Neural progenitor cell (in vitro differentiated cells): ENCODE data around the gene SH2D1B. TPM values are rescaled to one million over a fixed set of nuclear protein-coding genes. Genes with fewer than 3 reads are reported as not detected.
"Not testable (repeated sequence)": the region's sequence is repeated elsewhere in the genome, so short reads cannot be mapped to it uniquely, and the experiment has no call there.

Source experiments
- DNase-seq: peaks from one replicate; pipeline ENCODE4 v3.0.0-alpha.2; 2016; ENCODE audit warnings: low spot score
- H2AFZ ChIP-seq: fragments of 200-600 bp; sonication (generic); replicated peaks from 2 replicates; pipeline ENCODE4 v1.6.1; 2016; ENCODE audit warnings: antibody characterized with exemption
- H3F3A ChIP-seq: fragments of 200-600 bp; sonication (generic); 2 replicates; pipeline ENCODE4 v1.6.1; 2016; ENCODE audit warnings: antibody characterized with exemption, low read depth
- H3K27ac ChIP-seq: fragments of 200-600 bp; sonication (generic); 2 replicates; pipeline ENCODE4 v1.5.1; 2016; ENCODE audit warnings: mild to moderate bottlenecking
- H3K27me3 ChIP-seq: fragments of 200-600 bp; sonication (generic); 2 replicates; pipeline ENCODE4 v1.6.1; 2016; ENCODE audit warnings: mild to moderate bottlenecking, moderate library complexity
- H3K36me3 ChIP-seq: fragments of 200-600 bp; sonication (generic); 2 replicates; pipeline ENCODE4 v1.5.1; 2016
- H3K4me1 ChIP-seq: fragments of 200-600 bp; sonication (generic); 2 replicates; pipeline ENCODE4 v1.6.1; 2016; ENCODE audit warnings: mixed run types
- H3K4me2 ChIP-seq: fragments of 200-600 bp; sonication (generic); 2 replicates; pipeline ENCODE4 v1.6.1; 2016
- H3K4me3 ChIP-seq: fragments of 200-600 bp; sonication (generic); 2 replicates; pipeline ENCODE4 v1.5.1; 2016
- H3K79me2 ChIP-seq: fragments of 200-600 bp; sonication (generic); 2 replicates; pipeline ENCODE4 v1.6.1; 2016; ENCODE audit warnings: low read depth
- H3K9ac ChIP-seq: fragments of 200-600 bp; sonication (generic); 2 replicates; pipeline ENCODE4 v1.6.1; 2016
- H3K9me3 ChIP-seq: fragments of 200-600 bp; sonication (generic); 2 replicates; pipeline ENCODE4 v1.5.1; 2016; ENCODE audit warnings: low read depth
- H4K20me1 ChIP-seq: fragments of 200-600 bp; sonication (generic); 2 replicates; pipeline ENCODE4 v1.6.1; 2016; ENCODE audit warnings: low read depth
- H3K27ac Mint-ChIP-seq: 3 replicates; pipeline ENCODE4 v1.8.0; 2021; ENCODE audit warnings: mixed read lengths
- H3K27me3 Mint-ChIP-seq: 2 replicates; pipeline ENCODE4 v1.8.0; 2022; ENCODE audit warnings: low read depth, mild to moderate bottlenecking, inconsistent platforms, moderate library complexity, mixed read lengths; ENCODE audit not compliant: insufficient read depth
- H3K36me3 Mint-ChIP-seq: 3 replicates; pipeline ENCODE4 v1.8.0; 2021; ENCODE audit warnings: mixed read lengths
- H3K4me1 Mint-ChIP-seq: 3 replicates; pipeline ENCODE4 v1.8.0; 2021; ENCODE audit warnings: mixed read lengths
- H3K4me3 Mint-ChIP-seq: 3 replicates; pipeline ENCODE4 v1.8.0; 2021; ENCODE audit warnings: mild to moderate bottlenecking, moderate library complexity, mixed read lengths
- H3K9me3 Mint-ChIP-seq: 3 replicates; pipeline ENCODE4 v1.8.0; 2020; ENCODE audit warnings: mixed read lengths
- EZH2 ChIP-seq: fragments of 200-600 bp; sonication (generic); IDR thresholded peaks from 2 replicates; pipeline ENCODE4 v1.6.1; 2017; ENCODE audit warnings: antibody characterized with exemption, mild to moderate bottlenecking, moderate library complexity
- EZH2phosphoT487 ChIP-seq: fragments of 200-600 bp; sonication (generic); IDR thresholded peaks from 2 replicates; pipeline ENCODE4 v1.6.1; 2017; ENCODE audit warnings: antibody characterized with exemption
- total RNA-seq: library from RNA; depleted of rRNA; stranded (reverse); fragments of >200 nt; gene quantifications from 2 replicates; pipeline ENCODE4 v1.2.3, GENCODE V29; 2015; ENCODE audit warnings: low replicate concordance
- TF ChIP-seq, protein P1 (sequence below): fragments of 200-600 bp; sonication (generic); IDR thresholded peaks from 2 replicates; pipeline ENCODE4 v1.5.1; 2017; ENCODE audit warnings: antibody characterized with exemption, mild to moderate bottlenecking

The SH2D1B gene
- total RNA-seq, 1 donor from 2014 or later, result not detected

DNA sequence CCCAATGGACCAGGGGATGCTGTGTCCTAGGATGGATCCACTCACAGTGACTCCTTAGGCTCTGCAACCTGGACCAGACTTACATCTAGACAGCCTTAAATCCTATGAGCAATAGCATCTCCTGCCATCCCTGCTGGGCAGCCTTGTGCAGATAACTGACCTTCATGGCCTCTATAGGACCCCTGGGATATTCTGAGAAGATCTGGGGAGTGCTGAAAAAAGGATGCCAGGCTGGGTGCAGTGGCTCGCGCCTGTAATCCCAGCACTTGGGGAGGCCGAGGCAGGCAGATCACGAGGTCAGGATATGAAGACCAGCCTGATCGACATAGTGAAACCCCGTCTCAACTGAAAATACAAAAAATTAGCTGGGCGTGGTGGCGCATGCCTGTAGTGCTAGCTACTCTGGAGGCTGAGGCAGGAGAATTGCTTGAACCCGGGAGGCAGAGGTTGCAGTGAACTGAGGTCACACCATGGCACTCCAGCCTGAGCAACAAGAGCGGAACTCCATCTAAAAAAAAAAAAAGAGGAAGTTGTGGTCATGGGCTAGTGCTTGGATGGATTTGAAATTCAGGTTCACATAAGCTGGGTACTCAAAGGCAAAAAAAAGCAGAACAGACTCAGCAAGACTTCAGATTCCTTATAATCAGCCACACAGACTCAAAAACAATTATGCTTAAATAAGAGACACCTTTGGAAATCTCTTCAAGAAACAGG lies 10.9 kb upstream of the SH2D1B start:
- Histone ChIP-seq H3K36me3 (no peaks in the 10 kb centered on the region), H3K27me3 (no peaks in the 10 kb centered on the region), H3K4me3 (no peak overlapping the region), H3K9me3 (no peaks in the 10 kb centered on the region), H3K27ac (no peak overlapping the region), H3K79me2 (no peaks in the 10 kb centered on the region), H4K20me1 (no peaks in the 10 kb centered on the region), H3K9ac (no peak overlapping the region), H3K4me2 (no peak overlapping the region), H3K4me1 (no peaks in the 10 kb centered on the region), H2AFZ (no peak overlapping the region), H3F3A (no peaks in the 10 kb centered on the region)
- no peak for DNase-seq
- peaks cover 13% of the 10 kb centered on the region for H3K9me3 Mint-ChIP-seq
- TF ChIP-seq, protein P1, sequence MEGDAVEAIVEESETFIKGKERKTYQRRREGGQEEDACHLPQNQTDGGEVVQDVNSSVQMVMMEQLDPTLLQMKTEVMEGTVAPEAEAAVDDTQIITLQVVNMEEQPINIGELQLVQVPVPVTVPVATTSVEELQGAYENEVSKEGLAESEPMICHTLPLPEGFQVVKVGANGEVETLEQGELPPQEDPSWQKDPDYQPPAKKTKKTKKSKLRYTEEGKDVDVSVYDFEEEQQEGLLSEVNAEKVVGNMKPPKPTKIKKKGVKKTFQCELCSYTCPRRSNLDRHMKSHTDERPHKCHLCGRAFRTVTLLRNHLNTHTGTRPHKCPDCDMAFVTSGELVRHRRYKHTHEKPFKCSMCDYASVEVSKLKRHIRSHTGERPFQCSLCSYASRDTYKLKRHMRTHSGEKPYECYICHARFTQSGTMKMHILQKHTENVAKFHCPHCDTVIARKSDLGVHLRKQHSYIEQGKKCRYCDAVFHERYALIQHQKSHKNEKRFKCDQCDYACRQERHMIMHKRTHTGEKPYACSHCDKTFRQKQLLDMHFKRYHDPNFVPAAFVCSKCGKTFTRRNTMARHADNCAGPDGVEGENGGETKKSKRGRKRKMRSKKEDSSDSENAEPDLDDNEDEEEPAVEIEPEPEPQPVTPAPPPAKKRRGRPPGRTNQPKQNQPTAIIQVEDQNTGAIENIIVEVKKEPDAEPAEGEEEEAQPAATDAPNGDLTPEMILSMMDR, result no peak
- TF ChIP-seq EZH2phosphoT487 (no peak), EZH2 (no peak)
- no peak overlapping the region for H3K27ac Mint-ChIP-seq
- H3K4me3 Mint-ChIP-seq, result no peak overlapping the region
- peaks cover 9% of the 10 kb centered on the region for H3K4me1 Mint-ChIP-seq
- H3K36me3 Mint-ChIP-seq, result no peaks in the 10 kb centered on the region
- peaks cover 2% of the 10 kb centered on the region for H3K27me3 Mint-ChIP-seq

DNA sequence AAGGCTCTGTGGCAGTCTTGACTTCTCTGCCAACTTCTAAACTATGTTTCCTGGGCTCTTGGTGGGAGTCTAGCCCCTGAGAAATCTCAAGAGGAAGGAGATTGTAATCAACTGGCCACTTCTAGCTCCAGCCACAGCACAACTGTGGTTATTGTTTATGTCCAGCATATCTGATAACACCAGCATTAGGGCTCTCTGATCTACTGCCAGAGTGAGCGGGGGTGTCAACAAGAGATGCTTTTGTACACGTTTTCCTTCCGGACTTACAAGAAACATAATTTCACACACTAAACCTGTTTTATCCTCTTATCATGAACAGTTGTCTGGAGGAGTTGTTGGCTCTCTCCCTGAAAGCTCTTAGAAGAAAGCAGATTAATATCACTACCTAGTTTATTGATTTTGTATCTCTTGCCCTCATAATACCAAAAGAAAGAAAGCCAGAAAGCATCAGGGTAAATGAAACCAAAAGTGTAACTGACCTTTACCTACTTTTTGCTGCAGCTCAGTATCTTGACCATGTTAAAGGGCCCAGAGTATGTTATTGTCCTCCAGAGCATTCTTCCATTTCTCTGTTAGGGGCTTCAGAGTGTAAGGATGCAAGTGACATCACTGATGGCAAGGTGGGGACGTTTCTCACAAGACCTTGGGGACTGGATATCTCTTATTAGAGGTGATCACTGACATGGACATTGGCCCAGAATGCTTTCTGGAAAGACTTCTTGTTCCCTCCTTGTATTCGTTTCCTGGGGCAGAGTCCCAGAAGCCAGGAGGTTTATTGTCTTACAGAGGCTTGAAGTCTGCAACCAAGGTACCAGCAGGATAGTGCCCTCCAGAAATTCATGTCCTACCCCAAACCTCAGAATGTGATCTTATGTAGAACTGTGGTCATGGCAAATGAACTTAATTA lies 9.6 kb upstream of the SH2D1B start:
- no peaks in the 10 kb centered on the region for H4K20me1 ChIP-seq

DNA sequence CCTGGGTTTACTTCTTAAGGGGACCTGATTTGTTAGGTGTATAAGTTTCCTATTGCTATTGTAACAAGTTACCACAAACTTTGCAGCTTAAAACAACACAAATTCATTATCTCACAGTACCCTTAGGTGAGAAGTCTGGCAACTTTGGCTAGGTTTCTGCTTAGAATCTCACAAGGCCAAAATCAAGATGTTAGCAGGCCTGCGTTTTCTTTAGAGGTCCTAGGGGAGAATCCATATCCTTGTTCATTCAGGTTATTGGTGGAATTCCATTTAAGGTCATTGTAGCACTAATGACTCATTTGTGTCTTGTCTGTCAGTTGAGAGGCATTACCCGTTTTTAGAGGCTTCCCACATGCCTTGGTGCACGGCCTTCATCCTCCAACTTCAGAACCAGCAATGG lies 8.2 kb upstream of the SH2D1B start:
- Histone ChIP-seq H3K4me2 (no peak overlapping the region), H3K9ac (no peak overlapping the region), H2AFZ (no peak overlapping the region), H3F3A (no peaks in the 10 kb centered on the region), H3K4me3 (no peak overlapping the region), H3K79me2 (no peaks in the 10 kb centered on the region), H4K20me1 (no peaks in the 10 kb centered on the region), H3K9me3 (no peaks in the 10 kb centered on the region), H3K36me3 (no peaks in the 10 kb centered on the region), H3K27me3 (no peaks in the 10 kb centered on the region), H3K4me1 (no peaks in the 10 kb centered on the region), H3K27ac (no peak overlapping the region)
- no peak for DNase-seq
- no peak for TF ChIP-seq EZH2
- TF ChIP-seq EZH2phosphoT487, result no peak
- TF ChIP-seq, protein P1, result no peak
- Mint-ChIP-seq H3K4me3 (no peak overlapping the region), H3K4me1 (peaks cover 11% of the 10 kb centered on the region), H3K36me3 (no peaks in the 10 kb centered on the region), H3K9me3 (peaks cover 10% of the 10 kb centered on the region), H3K27me3 (no peaks in the 10 kb centered on the region), H3K27ac (no peak overlapping the region)

More for the DNA sequence above, 9.6 kb upstream of the SH2D1B start:
- H3K36me3 ChIP-seq, result no peaks in the 10 kb centered on the region
- H3K79me2 ChIP-seq, result no peaks in the 10 kb centered on the region
- no peak overlapping the region for H3K27ac ChIP-seq
- H3K27ac Mint-ChIP-seq, result no peak overlapping the region
- H3K4me3 ChIP-seq, result no peak overlapping the region
- H3K4me3 Mint-ChIP-seq, result no peak overlapping the region
- H3K9ac ChIP-seq, result no peak overlapping the region
- H3K36me3 Mint-ChIP-seq, result no peaks in the 10 kb centered on the region
- H3K9me3 Mint-ChIP-seq, result peaks cover 10% of the 10 kb centered on the region
- TF ChIP-seq, protein P1, result no peak
- TF ChIP-seq EZH2, result no peak
- TF ChIP-seq EZH2phosphoT487, result no peak
- no peak overlapping the region for H3K4me2 ChIP-seq
- H2AFZ ChIP-seq, result no peak overlapping the region
- no peaks in the 10 kb centered on the region for H3F3A ChIP-seq
- H3K27me3 Mint-ChIP-seq, result peaks cover 2% of the 10 kb centered on the region
- H3K27me3 ChIP-seq, result no peaks in the 10 kb centered on the region
- no peaks in the 10 kb centered on the region for H3K4me1 ChIP-seq
- H3K4me1 Mint-ChIP-seq, result peaks cover 11% of the 10 kb centered on the region
- DNase-seq, result no peak
- no peaks in the 10 kb centered on the region for H3K9me3 ChIP-seq

DNA sequence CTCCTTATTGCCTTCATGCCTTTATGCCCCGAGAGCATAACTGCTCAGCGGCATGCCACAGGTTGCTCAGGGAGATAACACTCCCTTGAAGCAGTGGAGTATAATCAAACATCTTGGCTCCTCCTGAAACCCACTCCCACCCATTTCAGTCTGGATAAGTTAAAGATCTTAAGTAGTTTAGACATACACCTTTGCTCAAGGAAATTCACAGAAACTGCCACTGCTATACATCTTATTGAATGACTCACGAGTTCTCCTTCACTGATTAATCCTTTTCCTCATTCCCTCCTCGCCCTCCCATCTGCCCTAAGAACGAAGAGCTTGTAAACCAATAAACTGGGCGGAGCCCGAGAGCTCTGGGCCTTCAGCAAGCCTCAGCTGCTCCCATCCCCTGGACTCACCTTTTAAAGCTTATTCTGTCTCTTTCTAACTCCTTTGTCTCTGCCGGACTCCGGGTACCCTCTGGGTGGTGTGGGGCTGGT lies 7.6 kb upstream of the SH2D1B start:
- not testable (repeated sequence) for H3K4me3 ChIP-seq, H3K4me1 ChIP-seq, DNase-seq, H3F3A ChIP-seq, H3K4me2 ChIP-seq, H3K79me2 ChIP-seq, H2AFZ ChIP-seq, H3K27me3 ChIP-seq, H3K36me3 Mint-ChIP-seq, H3K9me3 ChIP-seq, H3K9ac ChIP-seq, H3K27me3 Mint-ChIP-seq, H3K36me3 ChIP-seq, H3K4me3 Mint-ChIP-seq, H3K27ac ChIP-seq, H4K20me1 ChIP-seq
- H3K27ac Mint-ChIP-seq, result peak overlapping the region; percentile 38
- peaks cover 11% of the 10 kb centered on the region for H3K9me3 Mint-ChIP-seq
- H3K4me1 Mint-ChIP-seq, result peaks cover 11% of the 10 kb centered on the region

DNA sequence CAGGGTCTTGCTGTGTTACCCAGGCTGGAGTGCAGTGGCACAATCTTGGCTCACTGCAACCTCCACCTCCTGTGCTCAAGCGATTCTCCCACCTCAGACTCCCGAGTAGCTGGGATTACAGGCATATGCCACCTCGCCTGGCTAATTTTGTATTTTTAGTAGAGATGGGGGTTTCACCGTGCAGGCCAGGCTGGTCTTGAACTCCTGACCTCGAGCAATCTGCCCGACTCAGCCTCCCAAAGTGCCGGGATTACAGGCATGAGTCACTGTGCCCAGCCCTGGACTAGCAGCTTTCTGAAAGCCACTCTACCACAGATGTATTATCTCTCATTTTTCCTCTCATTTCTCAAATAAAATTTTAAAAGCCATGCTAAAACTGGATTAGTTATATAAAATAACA lies 6.6 kb upstream of the SH2D1B start:
- not testable (repeated sequence) for H3K4me3 Mint-ChIP-seq, H3K36me3 ChIP-seq, H2AFZ ChIP-seq, H3F3A ChIP-seq, DNase-seq, H3K4me3 ChIP-seq, H4K20me1 ChIP-seq, H3K36me3 Mint-ChIP-seq, H3K4me2 ChIP-seq, H3K4me1 ChIP-seq, H3K27ac ChIP-seq, H3K9me3 Mint-ChIP-seq, H3K79me2 ChIP-seq, H3K27ac Mint-ChIP-seq, H3K27me3 Mint-ChIP-seq, H3K27me3 ChIP-seq, H3K9ac ChIP-seq, H3K9me3 ChIP-seq
- peaks cover 11% of the 10 kb centered on the region for H3K4me1 Mint-ChIP-seq
